GM12878 (cell line): ENCODE results near the gene TOM1L1.

Experiments used
- CEBPB ChIP-seq, 2 experiments: fragments of 150-350 bp in 1 of 2; IDR thresholded peaks; 2 replicates each; pipeline ENCODE4 v1.6.1; 2012 to 2014; ENCODE audit warnings: low read depth in 2 of 2, low read length in 2 of 2, borderline replicate concordance in 1 of 2, inconsistent platforms in 1 of 2
- CTCF ChIP-seq, 3 experiments: IDR thresholded peaks in 2 of 3; conservative IDR thresholded peaks in 1 of 3; 2 replicates each; pipeline ENCODE4 v1.5.1; 2011; ENCODE audit warnings: low read depth in 3 of 3, low read length in 3 of 3, mild to moderate bottlenecking in 3 of 3, control low read depth in 2 of 3, moderate library complexity in 2 of 3, inconsistent platforms in 1 of 3, mixed read lengths in 1 of 3; ENCODE audit not compliant: control insufficient read depth in 2 of 3, insufficient read depth in 1 of 3; ENCODE audit errors: extremely low read depth in 1 of 3
- FOXK2 ChIP-seq: fragments of 450-650 bp; IDR thresholded peaks from 2 replicates; pipeline ENCODE4 v1.6.1; 2017; ENCODE audit warnings: mild to moderate bottlenecking, moderate library complexity
- POLR2AphosphoS5 ChIP-seq: IDR thresholded peaks from 2 replicates; pipeline ENCODE4 v1.6.1; 2011; ENCODE audit warnings: mild to moderate bottlenecking, low read length, inconsistent platforms
- RAD21 ChIP-seq: IDR thresholded peaks from 2 replicates; pipeline ENCODE4 v1.6.1; 2011; ENCODE audit warnings: mild to moderate bottlenecking, low read depth, low read length, moderate library complexity; ENCODE audit not compliant: insufficient read depth
- SIN3A ChIP-seq: IDR thresholded peaks from 2 replicates; pipeline ENCODE4 v1.6.1; 2012; ENCODE audit warnings: low read depth, low read length, improper control_type of control experiment
- SREBF2 ChIP-seq: IDR thresholded peaks from 2 replicates; pipeline ENCODE4 v1.6.1; 2012; ENCODE audit warnings: mild to moderate bottlenecking, low read length
- TCF12 ChIP-seq: IDR thresholded peaks from 2 replicates; pipeline ENCODE4 v1.6.1; 2011; ENCODE audit warnings: low read depth, mild to moderate bottlenecking, low read length
- ZNF384 ChIP-seq: IDR thresholded peaks from 2 replicates; pipeline ENCODE4 v1.6.1; 2012; ENCODE audit warnings: low read depth, mild to moderate bottlenecking, low read length, improper control_type of control experiment, borderline replicate concordance
- TF ChIP-seq, protein P1 (sequence below): fragments of 450-650 bp; IDR thresholded peaks from 2 replicates; pipeline ENCODE4 v1.6.1; 2018; ENCODE audit warnings: borderline replicate concordance, mild to moderate bottlenecking; ENCODE audit not compliant: partially characterized antibody

GRCh38 chr17:54924405-54924804 is 23.8 kb downstream of the TOM1L1 start:
- TF ChIP-seq CTCF (IDR thresholded peaks at IDR 0.05 in 2 of 3, conservative IDR thresholded peaks at IDR 0.05 in 1 of 3; ENCODE audit: control insufficient read depth in 2 of 3, extremely low read depth in 1 of 3, insufficient read depth in 1 of 3, low read depth in 3 of 3, low read length in 3 of 3) = no peak
- no peak for TF ChIP-seq POLR2AphosphoS5
- TF ChIP-seq RAD21 = no peak
- TF ChIP-seq, protein P1, sequence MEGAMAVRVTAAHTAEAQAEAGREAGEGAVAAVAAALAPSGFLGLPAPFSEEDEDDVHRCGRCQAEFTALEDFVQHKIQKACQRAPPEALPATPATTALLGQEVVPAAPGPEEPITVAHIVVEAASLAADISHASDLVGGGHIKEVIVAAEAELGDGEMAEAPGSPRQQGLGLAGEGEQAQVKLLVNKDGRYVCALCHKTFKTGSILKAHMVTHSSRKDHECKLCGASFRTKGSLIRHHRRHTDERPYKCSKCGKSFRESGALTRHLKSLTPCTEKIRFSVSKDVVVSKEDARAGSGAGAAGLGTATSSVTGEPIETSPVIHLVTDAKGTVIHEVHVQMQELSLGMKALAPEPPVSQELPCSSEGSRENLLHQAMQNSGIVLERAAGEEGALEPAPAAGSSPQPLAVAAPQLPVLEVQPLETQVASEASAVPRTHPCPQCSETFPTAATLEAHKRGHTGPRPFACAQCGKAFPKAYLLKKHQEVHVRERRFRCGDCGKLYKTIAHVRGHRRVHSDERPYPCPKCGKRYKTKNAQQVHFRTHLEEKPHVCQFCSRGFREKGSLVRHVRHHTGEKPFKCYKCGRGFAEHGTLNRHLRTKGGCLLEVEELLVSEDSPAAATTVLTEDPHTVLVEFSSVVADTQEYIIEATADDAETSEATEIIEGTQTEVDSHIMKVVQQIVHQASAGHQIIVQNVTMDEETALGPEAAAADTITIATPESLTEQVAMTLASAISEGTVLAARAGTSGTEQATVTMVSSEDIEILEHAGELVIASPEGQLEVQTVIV = no peak
- no peak for TF ChIP-seq ZNF384
- no peak for TF ChIP-seq CEBPB (IDR thresholded peaks at IDR 0.05; ENCODE audit: borderline replicate concordance in 1 of 2, low read depth in 2 of 2, low read length in 2 of 2)
- no peak for TF ChIP-seq TCF12
- no peak for TF ChIP-seq SREBF2
- no peak for TF ChIP-seq SIN3A
- TF ChIP-seq FOXK2 = no peak
